Measurements from ENCODE around the gene SPRYD4. TPM values are rescaled to one million over a fixed set of nuclear protein-coding genes. Genes with fewer than 3 reads are reported as not detected.
A peak's percentile ranks its signal among the peaks of the same experiment; 100 is the strongest.
"Not testable (repeated sequence)": the region's sequence is repeated elsewhere in the genome, so short reads cannot be mapped to it uniquely, and the experiment has no call there.

SPRYD4 gene
- total RNA-seq, 4 donors from 2014 or later = 2.4 to 3.1 (median 2.8) TPM

- H3K4me3 ChIP-seq = no peak overlapping the region
- H3K27ac ChIP-seq = no peak overlapping the region
- TF ChIP-seq CTCF (IDR thresholded peaks at IDR 0.05) (no peak), POLR2A (IDR thresholded peaks at IDR 0.05) (no peak), EP300 (IDR thresholded peaks at IDR 0.05) (no peak)
- peaks cover 0 to 16% of the 10 kb centered on the region in 2 donors for H3K27me3 ChIP-seq
- H3K36me3 ChIP-seq = no peaks in the 10 kb centered on the region
- no peaks in the 10 kb centered on the region for H3K9me3 ChIP-seq
- 82 to 83% methylated on average over 12 of the region's 12 CpGs for WGBS, 2 donors
- DNase-seq (ENCODE audit: low spot score in 2 of 2) = no peak
- H3K4me1 ChIP-seq = peaks cover 0 to 20% (median 7%) of the 10 kb centered on the region in 4 donors
These were observed 18.3 kb downstream of the SPRYD4 start for GRCh38 chr12:56486694-56487093.

DNA sequence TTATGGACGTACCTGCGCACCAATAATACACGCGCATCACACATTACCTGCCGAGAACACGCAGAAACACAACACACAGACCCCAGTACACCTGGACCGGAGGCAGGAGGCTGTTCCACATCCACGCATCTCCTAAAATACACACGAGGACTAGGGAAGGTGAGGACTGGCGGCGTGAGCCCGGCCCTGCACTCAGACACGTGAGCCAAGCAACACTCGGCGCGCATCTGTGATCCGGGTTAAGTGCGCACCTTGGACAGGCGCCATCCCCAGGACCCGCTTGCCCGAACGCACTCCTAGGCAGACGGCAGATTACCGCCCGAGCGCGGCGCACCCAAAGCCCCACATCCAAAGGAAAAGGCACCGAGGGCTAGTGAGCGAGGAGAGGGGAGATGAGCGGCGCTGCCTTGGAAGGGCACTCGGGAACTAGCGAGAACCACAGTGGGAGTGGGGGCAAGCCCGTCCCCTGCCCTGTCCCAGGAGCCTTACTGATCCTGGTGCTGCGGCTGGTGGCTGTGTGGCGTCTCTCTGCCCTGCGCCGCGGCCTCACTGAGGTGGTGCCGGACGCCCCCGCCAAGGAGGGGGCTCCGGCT is 19.2 kb downstream of the SPRYD4 start:
- Histone ChIP-seq H3K9me3 (no peaks in the 10 kb centered on the region), H3K4me3 (peak overlapping the region; percentile 56 to 64 (median 62)), H3K4me1 (peaks cover 0 to 20% (median 7%) of the 10 kb centered on the region in 4 donors), H3K27ac (peak overlapping the region in 3 of 4 donors; percentile 11 to 30 (median 15)), H3K27me3 (peaks cover 0 to 18% of the 10 kb centered on the region in 2 donors), H3K36me3 (no peaks in the 10 kb centered on the region)
- no peak for DNase-seq (ENCODE audit: low spot score in 2 of 2)
- WGBS, 2 donors = 9 to 11% methylated on average over 21 to 38 of the region's 44 CpGs
- TF ChIP-seq CTCF (IDR thresholded peaks at IDR 0.05) (no peak), POLR2A (IDR thresholded peaks at IDR 0.05) (no peak), EP300 (IDR thresholded peaks at IDR 0.05) (no peak)

- 17 to 22% methylated on average over 48 to 59 of the region's 59 CpGs for WGBS, 2 donors
- H3K4me3 ChIP-seq = peak within 1 kb of the TSS; percentile 56 to 64 (median 62)
- H3K27ac ChIP-seq = peak within 1 kb of the TSS in 3 of 4 donors; percentile 11 to 30 (median 15)
- H3K4me1 ChIP-seq = peaks cover 0 to 20% (median 7%) of the 10 kb centered on the region in 4 donors
- peak; percentile 37 to 71 for DNase-seq (ENCODE audit: low spot score in 2 of 2)
- H3K36me3 ChIP-seq = no peaks in the 10 kb centered on the region
- TF ChIP-seq POLR2A (IDR thresholded peaks at IDR 0.05) (no peak), EP300 (IDR thresholded peaks at IDR 0.05) (peak in 1 of 2 donors; percentile 26)
- no peaks in the 10 kb centered on the region for H3K9me3 ChIP-seq
- peaks cover 0 to 21% of the 10 kb centered on the region in 2 donors for H3K27me3 ChIP-seq
These were observed 19.9 kb downstream of the SPRYD4 start, which contains the start of gene GLS2 for GRCh38 chr12:56488041-56488955. Gene GLS2 (minus strand): TSS chr12:56488161. CDS start chr12:56488118, 43 bp downstream.

- Histone ChIP-seq H3K4me3 (no peak overlapping the region), H3K9me3 (no peaks in the 10 kb centered on the region), H3K27ac (no peak overlapping the region), H3K4me1 (peaks cover 0 to 20% (median 7%) of the 10 kb centered on the region in 4 donors), H3K36me3 (no peaks in the 10 kb centered on the region), H3K27me3 (peaks cover 0 to 21% of the 10 kb centered on the region in 2 donors)
- no peak for TF ChIP-seq POLR2A (IDR thresholded peaks at IDR 0.05)
- TF ChIP-seq CTCF (IDR thresholded peaks at IDR 0.05) = no peak
- no peak for TF ChIP-seq EP300 (IDR thresholded peaks at IDR 0.05)
- no peak for DNase-seq (ENCODE audit: low spot score in 2 of 2)
These were observed 22.0 kb downstream of the SPRYD4 start for GRCh38 chr12:56490360-56490759.

DNA sequence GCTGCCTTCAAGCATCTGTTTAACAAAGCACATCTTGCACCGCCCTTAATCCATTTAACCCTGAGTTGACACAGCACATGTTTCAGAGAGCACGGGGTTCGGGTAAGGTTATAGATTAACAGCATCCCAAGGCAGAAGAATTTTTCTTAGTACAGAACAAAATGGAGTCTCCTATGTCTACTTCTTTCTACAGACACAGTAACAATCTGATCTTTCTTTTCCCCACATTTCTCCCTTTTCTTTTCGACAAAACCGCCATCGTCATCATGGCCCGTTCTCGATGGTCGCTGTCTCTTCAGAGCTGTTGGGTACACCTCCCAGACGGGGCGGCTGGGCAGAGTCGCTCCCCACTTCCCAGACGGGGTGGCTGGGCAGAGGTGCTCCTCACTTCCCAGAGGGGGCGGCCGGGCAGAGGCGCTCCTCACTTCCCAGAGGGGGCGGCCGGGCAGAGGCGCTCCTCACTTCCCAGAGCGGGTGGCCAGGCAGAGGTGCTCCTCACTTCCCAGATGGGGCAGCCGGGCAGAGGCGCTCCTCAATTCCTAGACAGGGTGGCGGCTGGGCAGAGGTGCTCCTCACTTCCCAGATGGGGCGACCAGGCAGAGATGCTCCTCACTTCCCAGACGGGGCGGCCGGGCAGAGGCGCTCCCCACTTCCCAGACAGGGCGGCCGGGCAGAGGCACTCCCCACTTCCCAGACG is 25.2 kb downstream of the SPRYD4 start:
- H3K27ac ChIP-seq; H3K4me3 ChIP-seq; H3K36me3 ChIP-seq; H3K9me3 ChIP-seq; H3K4me1 ChIP-seq; DNase-seq (ENCODE audit: low spot score in 2 of 2): not testable (repeated sequence)
- WGBS, 2 donors = 81 to 89% methylated on average over 19 to 22 of the region's 31 CpGs
- peaks cover 0 to 21% of the 10 kb centered on the region in 2 donors for H3K27me3 ChIP-seq

DNA sequence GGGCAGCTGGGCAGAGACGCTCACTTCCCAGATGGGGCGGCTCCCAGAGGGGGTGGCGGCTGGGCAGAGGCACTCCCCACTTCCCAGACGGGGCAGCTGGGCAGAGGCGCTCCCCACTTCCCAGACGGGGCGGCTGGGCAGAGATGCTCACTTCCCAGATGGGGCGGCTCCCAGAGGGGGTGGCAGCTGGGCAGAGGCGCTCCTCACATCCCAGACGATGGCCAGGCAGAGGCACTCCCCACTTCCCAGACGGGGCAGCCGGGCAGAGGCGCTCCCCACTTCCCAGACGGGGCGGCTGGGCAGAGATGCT is 25.7 kb downstream of the SPRYD4 start:
- DNase-seq (ENCODE audit: low spot score in 2 of 2); H3K27ac ChIP-seq; H3K9me3 ChIP-seq; H3K4me1 ChIP-seq; H3K4me3 ChIP-seq; H3K36me3 ChIP-seq: not testable (repeated sequence)
- peaks cover 0 to 21% of the 10 kb centered on the region in 2 donors for H3K27me3 ChIP-seq
- 93 to 95% methylated on average over 14 of the region's 15 CpGs for WGBS, 2 donors

GRCh38 chr12:56494481-56494880 is 26.1 kb downstream of the SPRYD4 start:
- not testable (repeated sequence) for DNase-seq (ENCODE audit: low spot score in 2 of 2); H3K36me3 ChIP-seq; H3K4me3 ChIP-seq; H3K27ac ChIP-seq; H3K4me1 ChIP-seq; H3K9me3 ChIP-seq
- H3K27me3 ChIP-seq = peaks cover 0 to 20% of the 10 kb centered on the region in 2 donors
- WGBS, 2 donors = 84 to 88% methylated on average over 7 to 10 of the region's 27 CpGs

Data from tibial nerve (tissue), 4 donors.